Stimulated activated CD4-positive, alpha-beta T cell treated with anti-CD3 and anti-CD28 coated beads, TNF-alpha, amount 100 ng/mL, for 4 hours (primary cell): ENCODE data around the gene BCAS1.

Experiments used
- DNase-seq, 3 experiments: peaks; one replicate each; pipeline ENCODE4 v3.0.0-alpha.2; 2020; ENCODE audit warnings: low read depth in 3 of 3

Gene BCAS1, protein sequence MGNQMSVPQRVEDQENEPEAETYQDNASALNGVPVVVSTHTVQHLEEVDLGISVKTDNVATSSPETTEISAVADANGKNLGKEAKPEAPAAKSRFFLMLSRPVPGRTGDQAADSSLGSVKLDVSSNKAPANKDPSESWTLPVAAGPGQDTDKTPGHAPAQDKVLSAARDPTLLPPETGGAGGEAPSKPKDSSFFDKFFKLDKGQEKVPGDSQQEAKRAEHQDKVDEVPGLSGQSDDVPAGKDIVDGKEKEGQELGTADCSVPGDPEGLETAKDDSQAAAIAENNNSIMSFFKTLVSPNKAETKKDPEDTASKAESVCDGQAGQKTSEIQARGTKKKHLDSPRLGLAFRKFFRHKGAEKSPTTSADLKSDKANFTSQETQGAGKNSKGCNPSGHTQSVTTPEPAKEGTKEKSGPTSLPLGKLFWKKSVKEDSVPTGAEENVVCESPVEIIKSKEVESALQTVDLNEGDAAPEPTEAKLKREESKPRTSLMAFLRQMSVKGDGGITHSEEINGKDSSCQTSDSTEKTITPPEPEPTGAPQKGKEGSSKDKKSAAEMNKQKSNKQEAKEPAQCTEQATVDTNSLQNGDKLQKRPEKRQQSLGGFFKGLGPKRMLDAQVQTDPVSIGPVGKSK

GRCh38 chr20:54070187-54070987 lies at the start of gene BCAS1:
TSS of gene BCAS1 (minus strand) at chr20:54070594. CDS start at chr20:54058718, 11,876 bp downstream.
- no peak for DNase-seq

DNA sequence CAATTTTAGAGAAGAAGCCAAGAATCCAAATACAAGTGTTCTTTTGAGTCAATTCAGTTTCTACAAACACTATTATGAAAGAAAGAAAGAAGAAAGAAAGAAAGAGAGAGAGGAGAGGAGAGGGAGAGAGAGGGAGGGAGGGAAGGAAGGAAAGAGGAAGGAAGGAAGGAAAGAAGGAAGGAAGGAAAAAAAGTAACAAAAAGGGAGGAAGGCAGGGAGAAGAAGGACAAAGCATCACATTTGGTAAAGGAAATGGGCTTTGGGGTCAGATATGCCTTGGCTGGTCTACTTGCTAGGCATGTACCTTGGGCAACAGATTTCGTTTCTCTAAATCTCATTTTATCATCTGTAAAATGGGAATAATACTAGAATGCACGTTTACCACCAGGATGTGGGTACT lies 49.4 kb upstream of the BCAS1 start:
- no peak for DNase-seq

GRCh38 chr20:54118220-54119001 lies 48.0 kb upstream of the BCAS1 start:
- DNase-seq, result no peak

GRCh38 chr20:54116550-54117235 lies 46.3 kb upstream of the BCAS1 start:
- DNase-seq, result no peak

GRCh38 chr20:54115172-54115854 lies 44.9 kb upstream of the BCAS1 start:
- no peak for DNase-seq

DNA sequence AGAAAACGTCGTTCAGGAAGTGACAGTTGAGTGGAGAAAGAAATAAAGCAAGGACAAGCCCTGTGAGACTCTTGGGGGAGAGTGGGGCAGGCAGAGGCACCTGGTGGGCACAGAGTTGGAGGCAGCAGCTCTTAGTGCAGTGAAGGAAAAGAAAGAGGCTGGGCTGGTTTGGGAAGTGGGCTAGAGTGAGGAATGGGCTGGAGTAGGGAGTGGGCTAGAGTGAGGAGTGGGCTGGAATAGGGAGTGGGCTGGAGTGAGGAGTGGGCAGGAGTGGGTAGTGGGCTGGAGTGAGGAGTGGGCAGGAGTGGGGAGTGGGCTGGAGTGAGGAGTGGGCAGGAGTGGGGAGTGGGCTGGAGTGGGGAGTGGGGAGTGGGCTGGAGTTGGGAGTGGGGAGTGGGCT lies 43.7 kb upstream of the BCAS1 start:
- no peak for DNase-seq

DNA sequence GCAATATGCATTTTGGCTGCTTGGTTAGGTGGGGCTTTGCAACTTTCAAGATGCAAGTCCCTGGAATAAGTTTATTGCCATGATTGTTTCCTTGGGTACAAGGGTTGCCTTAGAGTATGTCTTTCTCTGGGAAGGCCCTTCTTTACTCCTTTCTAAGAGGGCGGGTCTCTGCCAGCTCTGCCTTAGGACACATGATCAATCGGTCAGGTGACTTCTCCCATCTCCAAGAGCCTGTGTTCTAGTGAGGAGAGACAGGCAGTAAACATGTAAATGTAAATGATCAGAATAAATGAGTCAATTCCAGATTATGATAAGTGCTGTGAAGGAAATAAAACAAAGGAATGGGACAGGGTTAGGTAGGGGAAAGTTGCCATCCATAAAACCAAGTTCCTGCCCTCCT lies 43.2 kb upstream of the BCAS1 start:
- DNase-seq, result no peak

DNA sequence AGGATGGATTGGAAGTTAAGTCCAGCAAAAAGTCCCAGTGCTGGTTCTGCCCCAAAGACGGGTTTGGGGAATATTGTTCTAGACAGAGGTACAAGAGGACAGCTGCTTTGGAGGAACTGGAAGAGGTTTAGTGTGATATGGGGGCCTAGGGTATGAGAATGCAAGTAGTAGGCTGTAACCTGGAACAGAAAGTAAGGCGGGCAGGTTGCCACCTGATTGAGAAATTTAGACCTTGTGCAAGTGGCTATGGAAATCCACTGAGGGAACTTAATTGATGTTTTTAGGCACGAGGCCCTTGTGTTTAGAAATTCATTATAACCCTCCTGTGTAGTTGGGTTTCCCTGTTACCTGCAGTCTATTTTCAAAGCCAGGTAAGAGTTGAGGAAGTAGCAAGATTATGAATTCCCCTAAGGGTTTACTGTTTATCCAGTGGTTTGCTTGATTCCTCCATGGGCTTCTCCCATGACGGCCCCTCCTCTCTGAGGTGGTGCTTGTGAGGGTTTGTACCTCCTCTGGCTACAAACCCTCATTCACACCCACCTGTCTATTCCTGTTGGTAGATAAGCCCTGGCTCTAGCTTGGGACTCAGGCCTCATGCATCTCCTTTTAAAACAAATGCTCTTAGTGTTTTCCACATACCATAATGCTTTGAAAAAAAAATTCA lies 42.0 kb upstream of the BCAS1 start:
- no peak for DNase-seq

GRCh38 chr20:54111460-54111859 lies 41.1 kb upstream of the BCAS1 start:
- no peak for DNase-seq

GRCh38 chr20:54110457-54110856 lies 40.1 kb upstream of the BCAS1 start:
- DNase-seq, result no peak

GRCh38 chr20:54110041-54110440 lies 39.6 kb upstream of the BCAS1 start:
- no peak for DNase-seq

DNA sequence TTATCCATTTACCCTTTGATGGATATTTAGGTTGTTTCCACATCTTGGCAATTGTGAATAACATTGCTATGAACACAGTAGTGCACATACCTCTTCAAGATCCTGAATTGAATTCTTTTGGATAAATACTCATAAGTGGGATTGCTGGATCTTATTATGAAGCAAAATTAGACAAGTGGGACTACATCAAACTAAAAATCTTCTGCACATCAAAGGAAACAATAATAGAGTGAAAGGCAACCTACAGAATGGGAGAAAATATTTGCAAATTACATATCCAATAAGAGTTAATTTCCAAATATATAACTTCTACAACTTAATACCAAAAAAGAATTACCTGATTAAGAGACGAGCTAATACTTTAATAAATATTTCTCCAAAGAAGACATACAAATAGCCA lies 38.4 kb upstream of the BCAS1 start:
- no peak for DNase-seq

- DNase-seq, result no peak
Measured at GRCh38 chr20:54108326-54108642, 37.9 kb upstream of the BCAS1 start.

DNA sequence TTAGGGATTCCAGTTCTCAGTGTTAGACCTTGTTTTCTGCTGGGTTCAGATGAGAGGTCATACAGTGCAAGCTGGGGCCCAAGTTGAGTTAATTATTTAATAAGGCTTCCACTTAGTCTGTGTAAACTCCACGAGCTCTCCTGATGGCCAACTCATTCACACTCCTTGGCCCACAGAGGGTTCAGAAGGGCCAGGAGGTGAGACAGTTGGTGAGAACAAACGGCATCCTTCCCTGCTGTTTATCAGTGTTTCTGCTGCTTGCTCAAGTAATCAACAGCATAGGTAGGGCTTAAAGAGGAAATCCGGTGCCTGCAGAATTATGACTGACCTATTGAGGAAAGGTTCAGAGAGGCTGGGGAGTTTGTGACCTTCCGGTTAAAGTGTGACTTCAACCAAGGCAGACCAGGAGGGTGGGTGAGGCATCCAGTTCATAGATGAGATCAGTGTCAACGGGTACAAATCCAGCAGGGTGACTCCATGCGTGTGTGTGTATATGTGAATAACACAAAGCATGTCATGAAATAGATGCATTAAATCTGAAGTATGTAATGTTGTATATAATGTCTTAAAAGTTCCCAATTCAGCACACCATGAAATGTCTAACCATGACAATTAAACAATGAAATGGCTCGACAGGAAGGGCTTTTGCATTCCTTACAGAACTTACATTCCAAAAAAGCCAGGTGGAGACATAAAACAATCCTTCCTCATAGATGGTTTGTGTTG lies 37.4 kb upstream of the BCAS1 start:
- DNase-seq, result no peak

- DNase-seq, result no peak
Measured at GRCh38 chr20:54107181-54107580, 36.8 kb upstream of the BCAS1 start.

DNA sequence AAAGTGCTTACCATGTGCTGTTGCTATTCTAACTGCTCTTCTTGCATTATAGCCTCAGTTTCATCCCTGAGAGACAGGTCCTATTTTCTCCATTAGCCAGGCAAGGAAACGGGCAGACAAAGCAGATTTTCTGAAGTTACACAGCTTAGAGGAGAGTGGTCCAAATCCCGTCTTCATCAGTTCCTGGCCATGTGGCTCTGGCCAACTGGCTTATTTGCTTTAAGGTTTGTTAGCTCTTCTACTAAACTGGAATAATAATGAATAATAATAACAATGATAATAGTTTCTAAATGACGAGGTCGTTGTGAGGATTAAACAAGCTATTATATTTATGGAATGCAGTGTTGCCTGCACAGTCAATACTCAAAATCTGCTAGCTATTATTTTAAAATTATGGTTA lies 35.8 kb upstream of the BCAS1 start:
- no peak for DNase-seq

GRCh38 chr20:54105653-54106052 lies 35.3 kb upstream of the BCAS1 start:
- no peak for DNase-seq

DNA sequence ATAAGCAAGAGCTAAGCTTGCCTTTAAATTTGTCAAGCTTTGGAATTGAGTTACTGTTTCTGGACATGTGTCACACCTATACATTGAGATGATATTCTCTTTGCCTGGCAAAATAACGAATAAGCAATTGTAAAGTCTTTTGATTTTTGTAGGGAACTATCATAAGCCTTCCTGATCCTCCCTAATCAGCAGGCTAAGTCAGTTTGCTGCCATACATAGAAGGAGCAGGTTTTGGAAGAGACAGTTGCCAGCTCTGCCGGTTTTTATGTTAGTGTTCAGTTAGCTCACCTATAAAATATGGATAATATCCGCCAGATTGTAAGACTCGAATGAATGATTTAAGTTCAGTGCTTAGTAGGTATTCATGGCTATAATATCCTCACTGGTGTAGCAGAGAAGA lies 34.4 kb upstream of the BCAS1 start:
- DNase-seq, result no peak

DNA sequence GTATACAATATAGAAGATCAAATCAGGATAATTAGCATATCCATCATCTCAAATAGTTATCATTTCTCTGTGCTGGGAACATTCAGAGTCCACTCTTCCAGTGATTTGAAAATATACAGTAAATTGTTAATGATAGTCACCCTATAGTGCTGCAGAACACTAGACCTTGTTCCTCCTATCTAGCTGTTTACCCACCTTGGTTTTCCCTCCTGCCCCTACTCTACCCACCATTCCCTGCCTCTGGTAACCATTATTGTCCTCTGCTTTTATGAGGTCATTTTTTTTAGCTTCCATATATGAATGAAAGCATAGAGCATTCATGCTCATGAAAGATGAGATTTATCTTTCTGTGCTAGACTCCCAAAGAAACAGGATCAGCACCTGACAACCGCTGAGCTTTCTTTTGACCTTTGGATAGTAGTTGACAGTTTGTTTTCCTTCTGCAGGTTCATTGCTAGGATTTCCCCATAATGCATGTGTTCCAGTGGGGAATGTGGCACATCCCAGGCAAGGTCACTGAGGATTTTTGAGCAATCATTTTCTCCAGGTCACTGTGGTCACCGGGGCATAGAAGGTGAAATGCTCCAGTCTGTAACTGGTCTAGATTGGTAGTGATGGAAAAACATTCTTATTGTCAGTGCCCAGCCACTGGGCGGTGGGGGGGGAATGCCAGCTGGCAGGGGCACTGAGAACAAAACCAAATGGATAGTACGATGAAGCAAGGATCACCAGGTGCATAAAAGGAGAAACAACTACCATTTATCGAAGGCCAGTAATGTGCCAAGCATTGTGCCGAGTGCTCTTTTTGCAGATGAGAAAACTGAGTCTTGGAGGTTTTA lies 33.6 kb upstream of the BCAS1 start:
- DNase-seq, result no peak
